ENCODE results near the gene LRRC57. TPM values are rescaled to one million over a fixed set of nuclear protein-coding genes. Genes with fewer than 3 reads are reported as not detected.

Gene LRRC57
- total and polyA plus RNA-seq, 2 donors (not counting 3 experiments of a cell fraction or from before 2014, with no cell fraction given) = 13.4 to 39.2 TPM

DNA sequence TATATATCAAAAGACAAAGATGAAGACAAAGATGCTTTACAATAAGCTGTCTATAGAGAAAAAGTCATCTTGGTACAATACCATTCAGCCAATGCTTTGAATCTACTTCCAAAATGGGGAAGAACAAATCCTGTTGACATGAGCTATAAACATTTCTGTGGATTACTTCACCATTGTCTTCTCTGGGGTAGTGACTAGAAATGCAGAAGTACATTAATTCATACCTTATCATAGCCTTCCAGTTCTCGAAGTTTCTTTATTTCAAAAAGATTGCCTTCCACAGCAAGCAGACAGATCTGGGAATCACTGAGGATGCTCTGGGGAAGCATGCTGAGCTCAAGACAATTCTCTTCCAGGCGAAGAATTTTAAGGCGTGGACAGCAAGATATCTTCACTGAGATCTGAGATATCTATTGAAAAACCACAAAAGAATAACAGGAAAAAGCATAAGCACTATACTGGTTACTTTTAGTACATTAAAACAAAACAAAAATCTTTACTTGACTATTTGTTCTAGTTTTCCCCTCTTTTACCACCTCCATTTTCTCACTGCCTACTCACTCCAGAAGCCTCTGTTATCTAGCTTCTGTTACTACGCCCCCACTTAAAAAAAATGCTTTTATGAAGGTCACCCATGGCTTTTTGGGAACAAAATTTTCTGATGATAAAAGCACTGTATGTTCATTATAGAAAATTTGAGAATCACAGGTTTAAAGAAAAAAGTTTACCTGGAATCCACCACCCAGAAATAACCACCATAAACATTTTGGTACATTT is 3.6 kb downstream of the LRRC57 start:
- DNase-seq (ENCODE audit: low read depth, low spot score) (no peak), FAIRE-seq (peak; percentile 55)
- TF ChIP-seq JUN (IDR thresholded peaks at IDR 0.05; ENCODE audit: borderline replicate concordance, insufficient read depth, insufficient read length, low read depth) = no peak
- TF ChIP-seq MAX (IDR thresholded peaks at IDR 0.05; ENCODE audit: insufficient read depth, insufficient read length) = no peak
- TF ChIP-seq POLR2A (IDR thresholded peaks at IDR 0.05; ENCODE audit: low read depth, low read length) = no peak
- TF ChIP-seq GATA2 (IDR thresholded peaks at IDR 0.05; ENCODE audit: insufficient read depth, insufficient read length, low read depth, low read length) = no peak
- TF ChIP-seq POLR2AphosphoS5 (IDR thresholded peaks at IDR 0.05; ENCODE audit: insufficient read depth, low read depth, low read length) = no peak
- TF ChIP-seq FOS (IDR thresholded peaks at IDR 0.05; ENCODE audit: borderline replicate concordance, insufficient read depth, low read length) = no peak
- TF ChIP-seq, protein P1, sequence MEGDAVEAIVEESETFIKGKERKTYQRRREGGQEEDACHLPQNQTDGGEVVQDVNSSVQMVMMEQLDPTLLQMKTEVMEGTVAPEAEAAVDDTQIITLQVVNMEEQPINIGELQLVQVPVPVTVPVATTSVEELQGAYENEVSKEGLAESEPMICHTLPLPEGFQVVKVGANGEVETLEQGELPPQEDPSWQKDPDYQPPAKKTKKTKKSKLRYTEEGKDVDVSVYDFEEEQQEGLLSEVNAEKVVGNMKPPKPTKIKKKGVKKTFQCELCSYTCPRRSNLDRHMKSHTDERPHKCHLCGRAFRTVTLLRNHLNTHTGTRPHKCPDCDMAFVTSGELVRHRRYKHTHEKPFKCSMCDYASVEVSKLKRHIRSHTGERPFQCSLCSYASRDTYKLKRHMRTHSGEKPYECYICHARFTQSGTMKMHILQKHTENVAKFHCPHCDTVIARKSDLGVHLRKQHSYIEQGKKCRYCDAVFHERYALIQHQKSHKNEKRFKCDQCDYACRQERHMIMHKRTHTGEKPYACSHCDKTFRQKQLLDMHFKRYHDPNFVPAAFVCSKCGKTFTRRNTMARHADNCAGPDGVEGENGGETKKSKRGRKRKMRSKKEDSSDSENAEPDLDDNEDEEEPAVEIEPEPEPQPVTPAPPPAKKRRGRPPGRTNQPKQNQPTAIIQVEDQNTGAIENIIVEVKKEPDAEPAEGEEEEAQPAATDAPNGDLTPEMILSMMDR (IDR thresholded peaks at IDR 0.05; ENCODE audit: extremely low read depth in 1 of 2, insufficient read depth in 1 of 2, low read depth in 1 of 2, low read length in 2 of 2) = no peak
- TF ChIP-seq MYC (IDR thresholded peaks at IDR 0.05; ENCODE audit: low read depth, low read length) = no peak
- no peak for TF ChIP-seq EZH2 (IDR thresholded peaks at IDR 0.05; ENCODE audit: borderline replicate concordance, low read depth, low read length, severe bottlenecking)
- Histone ChIP-seq H3K79me2 (ENCODE audit: control insufficient read depth, insufficient read depth, low read length) (peaks cover 42% of the 10 kb centered on the region), H3K4me2 (ENCODE audit: insufficient read depth, low read length) (no peak overlapping the region), H3K4me1 (ENCODE audit: control insufficient read depth, extremely low read depth, insufficient read depth, low read length) (peaks cover 26% of the 10 kb centered on the region), H4K20me1 (replicated peaks; ENCODE audit: control insufficient read depth, extremely low read depth, insufficient read depth, low read length) (peaks cover 2% of the 10 kb centered on the region), H3K9me1 (replicated peaks; ENCODE audit: control insufficient read depth, extremely low read depth, insufficient read depth, low read length) (no peaks in the 10 kb centered on the region), H3K27me3 (ENCODE audit: control insufficient read depth in 2 of 2, insufficient read depth in 2 of 2, low read length in 2 of 2) (no peaks in the 10 kb centered on the region), H3K27ac (ENCODE audit: insufficient read depth, low read depth, low read length) (no peak overlapping the region), H3K4me3 (replicated peaks in 1 of 3; ENCODE audit: insufficient read depth in 1 of 3, low read depth in 1 of 3, low read length in 3 of 3) (no peak overlapping the region), H3K9me3 (replicated peaks; ENCODE audit: control insufficient read depth, insufficient read depth, low read length) (no peaks in the 10 kb centered on the region), H3K36me3 (ENCODE audit: control insufficient read depth in 2 of 2, extremely low read depth in 1 of 2, insufficient read depth in 2 of 2, low read length in 2 of 2) (peaks cover 6 to 18% of the 10 kb centered on the region in 2 experiments), H3K9ac (replicated peaks; ENCODE audit: extremely low read depth, insufficient read depth, low read length) (no peak overlapping the region), H2AFZ (ENCODE audit: low read depth, low read length) (no peak overlapping the region)
- intact Hi-C loops (cut with micrococcal nuclease) = no loop called here
- dilution Hi-C loops (cut with MboI; ENCODE audit: extremely low pct_ligation_motif_present, low sequenced_read_pairs) = no loop called here
- no TSS peak for BruUV-seq (replicated peaks)
- ChIA-PET POLR2A (no interaction called here), CTCF (interaction anchor here (1.0 to 1.6 kb wide), 3 partner anchors 15 to 105 kb away, joined by 3 to 4 read pairs (median 3); no protein-coding TSS in a partner anchor)
